ENCODE data around the gene SCN1A.
"Not testable (repeated sequence)": the region's sequence is repeated elsewhere in the genome, so short reads cannot be mapped to it uniquely, and the experiment has no call there.

SCN1A gene

DNA sequence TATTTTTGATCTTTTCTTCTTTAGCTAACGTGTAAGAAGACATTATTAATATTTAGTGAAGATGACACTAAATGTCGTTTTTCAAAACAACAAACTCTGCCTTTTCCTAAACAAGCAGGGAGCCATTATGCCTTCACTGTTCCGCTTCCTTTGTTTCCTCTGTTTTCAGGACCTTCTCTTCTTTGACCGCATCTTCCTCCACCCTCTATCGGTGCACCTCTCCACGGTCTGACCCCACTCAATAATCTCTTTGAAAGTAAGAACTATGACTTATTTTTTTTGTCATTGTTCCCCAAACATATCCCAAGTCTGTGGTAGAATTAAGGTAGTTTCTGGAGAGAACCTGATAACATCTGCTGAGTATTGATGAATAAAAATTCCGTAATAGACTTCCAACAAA is 5.8 kb upstream of the SCN1A start:
- no peak overlapping the region for H3K27ac Mint-ChIP-seq (ENCODE audit: low read depth)
- DNase-seq (ENCODE audit: low spot score in 2 of 2) (no peak), ATAC-seq (replicated peaks; ENCODE audit: extremely low read depth, poor library complexity, severe bottlenecking) (no peak)
- peaks cover 36% of the 10 kb centered on the region for H3K27me3 Mint-ChIP-seq
- no peak overlapping the region for H3K4me3 Mint-ChIP-seq
- H3K9me3 Mint-ChIP-seq: no peaks in the 10 kb centered on the region
- H3K36me3 Mint-ChIP-seq (ENCODE audit: insufficient read depth): no peaks in the 10 kb centered on the region
- H3K4me1 Mint-ChIP-seq: no peaks in the 10 kb centered on the region

DNA sequence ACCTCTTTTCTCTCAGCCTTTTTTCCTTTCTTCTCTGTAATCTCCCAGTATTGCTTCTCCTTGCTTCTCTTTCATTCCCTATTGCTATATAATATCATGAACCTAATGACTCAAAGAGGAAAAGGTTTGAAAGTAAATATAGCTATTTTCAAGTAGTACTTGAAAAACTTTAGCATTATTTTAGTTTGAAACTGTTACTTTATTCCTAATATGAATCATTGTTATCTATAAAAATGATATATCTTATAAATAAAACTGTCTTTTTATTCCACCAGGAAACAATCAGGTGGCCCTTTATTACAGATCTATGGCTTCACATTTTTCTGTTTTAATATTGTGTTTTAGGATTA is 311 bp upstream of the SCN1A start:
- DNase-seq (ENCODE audit: low spot score in 2 of 2) (no peak), ATAC-seq (replicated peaks; ENCODE audit: extremely low read depth, poor library complexity, severe bottlenecking) (no peak)
- no peak overlapping the region for H3K4me3 Mint-ChIP-seq
- peaks cover 42% of the 10 kb centered on the region for H3K27me3 Mint-ChIP-seq
- H3K9me3 Mint-ChIP-seq: no peaks in the 10 kb centered on the region
- peaks cover 3% of the 10 kb centered on the region for H3K36me3 Mint-ChIP-seq (ENCODE audit: insufficient read depth)
- no peak overlapping the region for H3K27ac Mint-ChIP-seq (ENCODE audit: low read depth)
- peaks cover 6% of the 10 kb centered on the region for H3K4me1 Mint-ChIP-seq

DNA sequence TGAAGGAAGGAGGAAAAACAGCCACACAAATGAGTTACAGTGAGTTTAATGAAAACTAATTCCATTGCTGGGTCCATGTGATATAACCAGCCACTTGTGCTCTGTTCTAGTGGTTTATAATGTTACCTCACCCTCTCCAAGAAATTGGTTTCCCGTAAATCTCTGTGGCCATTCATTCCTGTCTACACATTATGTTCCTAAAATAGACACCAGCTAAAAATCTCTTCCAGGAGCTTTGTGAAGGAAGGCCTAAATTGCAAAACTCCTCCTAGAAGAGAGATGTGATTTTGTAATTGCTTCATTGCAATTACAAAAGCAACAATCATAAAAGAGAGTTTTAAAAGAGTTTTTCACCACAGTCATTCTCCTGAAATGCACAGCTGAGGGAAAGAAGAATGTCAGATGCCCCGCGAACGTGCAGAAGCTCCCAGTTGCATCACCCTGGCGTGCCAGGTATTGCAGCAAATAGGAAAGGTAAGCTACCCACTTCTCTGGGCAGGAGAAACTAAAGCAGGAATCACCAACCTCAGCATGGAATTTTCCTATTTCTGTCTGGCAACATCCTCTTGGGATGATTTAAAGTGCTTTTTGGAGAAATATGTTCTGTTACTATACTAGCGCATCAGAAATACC is 1.7 kb downstream of the SCN1A start:
- no peak for DNase-seq (ENCODE audit: low spot score in 2 of 2)
- no peak overlapping the region for H3K27ac Mint-ChIP-seq (ENCODE audit: low read depth)
- no peaks in the 10 kb centered on the region for H3K9me3 Mint-ChIP-seq
- no peak overlapping the region for H3K4me3 Mint-ChIP-seq
- H3K4me1 Mint-ChIP-seq: peaks cover 6% of the 10 kb centered on the region
- peaks cover 35% of the 10 kb centered on the region for H3K27me3 Mint-ChIP-seq
- H3K36me3 Mint-ChIP-seq (ENCODE audit: insufficient read depth): peaks cover 3% of the 10 kb centered on the region
- no peak for ATAC-seq (replicated peaks; ENCODE audit: extremely low read depth, poor library complexity, severe bottlenecking)

DNA sequence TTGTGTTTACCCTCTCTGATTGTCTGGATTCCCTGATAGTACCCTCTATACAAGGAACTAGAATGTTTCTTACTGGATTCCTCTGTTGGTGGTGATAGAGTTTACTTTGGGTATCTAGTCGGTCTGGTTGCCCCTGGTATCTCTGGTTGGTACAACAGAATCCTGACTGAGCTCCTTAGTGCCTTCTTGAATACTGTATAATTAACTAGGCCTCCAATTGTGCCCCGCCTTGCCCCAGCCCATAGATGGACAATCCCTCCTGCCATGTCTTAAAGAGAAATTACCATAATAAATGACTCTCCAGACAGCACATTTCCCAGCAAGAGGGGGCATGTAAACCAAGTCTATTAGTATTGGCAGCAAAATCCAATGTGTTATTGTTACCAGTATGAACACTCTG is 2.3 kb downstream of the SCN1A start:
- DNase-seq (ENCODE audit: low spot score in 2 of 2): no peak
- H3K4me3 Mint-ChIP-seq: no peak overlapping the region
- peaks cover 30% of the 10 kb centered on the region for H3K27me3 Mint-ChIP-seq
- ATAC-seq (replicated peaks; ENCODE audit: extremely low read depth, poor library complexity, severe bottlenecking): no peak
- no peak overlapping the region for H3K27ac Mint-ChIP-seq (ENCODE audit: low read depth)
- peaks cover 3% of the 10 kb centered on the region for H3K36me3 Mint-ChIP-seq (ENCODE audit: insufficient read depth)
- peaks cover 6% of the 10 kb centered on the region for H3K4me1 Mint-ChIP-seq
- no peaks in the 10 kb centered on the region for H3K9me3 Mint-ChIP-seq

DNA sequence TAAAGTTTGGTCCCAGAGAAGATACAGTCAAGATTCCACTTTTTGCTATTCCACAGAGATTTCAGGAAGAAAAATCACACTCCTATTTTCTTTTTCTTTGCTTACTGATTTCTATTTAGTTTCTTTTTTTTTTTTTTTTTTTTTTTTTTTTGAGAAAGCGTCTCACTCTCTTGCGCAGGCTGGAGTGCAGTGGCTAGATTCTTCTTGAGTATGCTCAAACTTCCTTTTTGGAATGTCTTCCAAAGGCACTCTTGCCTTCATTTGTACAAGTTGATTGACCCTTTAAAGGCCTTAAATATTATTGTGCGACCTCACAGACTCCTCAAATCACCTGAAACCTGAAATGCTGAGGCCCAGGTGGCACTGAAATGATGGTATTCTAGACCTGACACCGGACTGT is 9.6 kb downstream of the SCN1A start:
- no peaks in the 10 kb centered on the region for H3K4me1 Mint-ChIP-seq
- H3K9me3 Mint-ChIP-seq: no peaks in the 10 kb centered on the region
- ATAC-seq (replicated peaks; ENCODE audit: extremely low read depth, poor library complexity, severe bottlenecking) (no peak), DNase-seq (ENCODE audit: low spot score in 2 of 2) (no peak)
- no peaks in the 10 kb centered on the region for H3K36me3 Mint-ChIP-seq (ENCODE audit: insufficient read depth)
- H3K27me3 Mint-ChIP-seq: peaks cover 6% of the 10 kb centered on the region
- H3K27ac Mint-ChIP-seq (ENCODE audit: low read depth): no peak overlapping the region
- no peak overlapping the region for H3K4me3 Mint-ChIP-seq

DNA sequence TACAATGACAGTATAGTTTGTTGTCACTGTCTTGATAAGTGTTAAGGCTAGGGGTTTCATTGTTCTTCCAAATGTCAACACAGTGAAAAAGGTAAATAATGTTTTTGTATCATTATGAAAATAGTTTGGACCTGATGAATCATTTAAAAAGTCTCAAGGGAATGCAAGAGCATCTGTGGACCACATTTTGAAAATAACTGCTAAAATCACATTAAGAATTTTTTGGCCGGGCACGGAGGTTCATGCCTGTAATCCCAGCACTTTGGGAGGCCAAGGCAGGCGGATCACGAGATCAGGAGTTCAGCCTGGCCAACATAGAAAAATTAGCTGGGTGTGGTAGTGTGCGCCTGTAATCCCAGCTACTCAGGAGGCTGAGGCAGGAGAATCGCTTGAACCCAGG is 10.3 kb downstream of the SCN1A start:
- DNase-seq (ENCODE audit: low spot score in 2 of 2) (no peak), ATAC-seq (replicated peaks; ENCODE audit: extremely low read depth, poor library complexity, severe bottlenecking) (no peak)
- Mint-ChIP-seq H3K4me3 (no peak overlapping the region), H3K27me3 (peaks cover 6% of the 10 kb centered on the region), H3K4me1 (no peaks in the 10 kb centered on the region), H3K36me3 (ENCODE audit: insufficient read depth) (no peaks in the 10 kb centered on the region), H3K9me3 (no peaks in the 10 kb centered on the region), H3K27ac (ENCODE audit: low read depth) (no peak overlapping the region)

DNA sequence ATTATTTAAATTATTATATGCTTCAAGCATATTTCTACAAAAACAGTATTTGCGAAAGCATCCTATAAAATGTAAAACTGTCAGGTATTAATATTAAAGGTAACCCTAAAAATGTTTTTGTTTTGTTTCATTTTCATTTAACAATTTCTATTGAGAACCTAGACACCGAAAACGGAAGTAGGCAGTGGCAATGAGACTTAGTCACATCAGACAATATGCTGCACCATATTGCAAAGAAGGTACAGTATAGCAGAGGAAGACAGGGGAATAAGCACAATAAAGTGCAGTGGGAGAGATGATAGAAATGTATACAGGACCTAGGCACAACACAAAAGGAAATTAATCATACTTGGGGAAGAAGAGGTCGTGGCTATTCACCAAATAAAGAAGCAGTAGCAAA is 12.2 kb downstream of the SCN1A start:
- Mint-ChIP-seq H3K27me3 (no peaks in the 10 kb centered on the region), H3K36me3 (ENCODE audit: insufficient read depth) (no peaks in the 10 kb centered on the region), H3K4me1 (no peaks in the 10 kb centered on the region), H3K9me3 (no peaks in the 10 kb centered on the region), H3K4me3 (no peak overlapping the region), H3K27ac (ENCODE audit: low read depth) (no peak overlapping the region)
- DNase-seq (ENCODE audit: low spot score in 2 of 2) (no peak), ATAC-seq (replicated peaks; ENCODE audit: extremely low read depth, poor library complexity, severe bottlenecking) (no peak)

DNA sequence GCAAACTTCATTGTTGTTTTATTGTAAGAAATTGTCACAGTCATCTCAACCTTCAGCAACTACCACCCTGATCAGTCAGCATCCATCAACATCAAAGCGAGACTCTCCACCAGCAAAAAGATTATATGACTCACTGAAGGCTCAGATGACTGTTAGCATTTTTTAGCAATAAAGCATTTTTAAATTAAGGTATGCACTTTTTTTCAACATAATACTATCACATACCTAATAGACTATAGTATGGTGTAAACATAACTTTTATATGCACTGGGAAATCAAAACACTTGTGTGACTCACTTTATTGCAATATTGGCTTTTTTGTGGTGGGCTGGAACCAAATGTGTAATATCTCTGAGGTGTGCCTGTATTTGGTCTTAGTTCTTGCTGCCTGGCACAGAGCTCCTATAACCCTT is 15.6 kb downstream of the SCN1A start:
- Mint-ChIP-seq H3K27ac (ENCODE audit: low read depth) (no peak overlapping the region), H3K27me3 (no peaks in the 10 kb centered on the region), H3K36me3 (ENCODE audit: insufficient read depth) (no peaks in the 10 kb centered on the region), H3K4me3 (no peak overlapping the region), H3K4me1 (no peaks in the 10 kb centered on the region), H3K9me3 (no peaks in the 10 kb centered on the region)
- DNase-seq (ENCODE audit: low spot score in 2 of 2): no peak
- no peak for ATAC-seq (replicated peaks; ENCODE audit: extremely low read depth, poor library complexity, severe bottlenecking)

DNA sequence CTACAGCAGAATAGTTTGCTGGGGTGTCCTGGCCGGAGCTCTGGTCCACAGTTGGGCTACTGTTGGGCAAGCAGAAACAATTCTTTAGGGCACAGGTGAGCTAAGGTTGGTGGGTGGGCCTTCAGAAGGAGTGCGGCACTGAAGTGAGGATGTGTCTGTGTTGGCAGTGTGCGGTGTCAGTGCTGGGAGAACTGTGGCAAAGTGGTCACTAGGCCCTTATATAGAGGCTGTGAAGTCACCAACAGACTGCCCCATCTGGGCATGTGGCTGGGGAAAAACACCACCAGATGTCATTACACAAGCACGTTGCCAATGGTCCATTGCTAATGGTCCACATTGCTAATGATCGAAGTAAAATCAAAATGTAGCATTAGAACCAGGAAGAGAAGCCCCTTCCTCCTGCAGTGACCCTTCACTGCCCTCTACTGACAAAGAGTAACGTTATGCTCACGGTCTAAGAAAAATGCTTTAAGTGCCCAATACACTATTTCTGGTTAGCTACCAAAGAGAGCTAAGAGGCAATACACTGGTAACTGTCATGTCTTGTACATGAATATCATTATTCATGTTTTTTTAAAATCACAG is 21.3 kb downstream of the SCN1A start:
- H3K36me3 Mint-ChIP-seq (ENCODE audit: insufficient read depth): peaks cover 2% of the 10 kb centered on the region
- DNase-seq (ENCODE audit: low spot score in 2 of 2): no peak
- H3K4me3 Mint-ChIP-seq: no peak overlapping the region
- no peak for ATAC-seq (replicated peaks; ENCODE audit: extremely low read depth, poor library complexity, severe bottlenecking)
- H3K27me3 Mint-ChIP-seq: no peaks in the 10 kb centered on the region
- no peaks in the 10 kb centered on the region for H3K4me1 Mint-ChIP-seq
- H3K9me3 Mint-ChIP-seq: no peaks in the 10 kb centered on the region
- no peak overlapping the region for H3K27ac Mint-ChIP-seq (ENCODE audit: low read depth)

DNA sequence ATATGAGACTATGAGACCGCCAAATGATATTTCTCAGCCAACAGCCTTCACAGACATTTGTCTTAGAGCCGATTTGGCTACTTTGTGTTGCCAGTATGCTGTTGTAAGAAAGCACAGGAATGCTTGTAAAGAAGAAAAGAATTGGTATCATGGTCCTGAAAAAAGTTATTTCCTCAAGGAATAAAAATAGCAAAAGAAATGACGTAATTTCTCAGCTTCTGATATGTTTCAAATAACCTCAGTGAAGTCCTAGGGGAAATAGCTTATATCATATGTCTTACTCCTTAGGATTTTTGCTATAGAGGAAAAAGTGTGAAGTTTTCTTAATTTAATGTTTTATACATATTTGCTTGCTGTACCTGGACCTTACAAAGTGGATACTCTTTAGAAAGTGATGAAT is 23.0 kb downstream of the SCN1A start:
- DNase-seq (ENCODE audit: low spot score in 2 of 2) (no peak), ATAC-seq (replicated peaks; ENCODE audit: extremely low read depth, poor library complexity, severe bottlenecking) (no peak)
- H3K27me3 Mint-ChIP-seq: no peaks in the 10 kb centered on the region
- no peaks in the 10 kb centered on the region for H3K4me1 Mint-ChIP-seq
- no peak overlapping the region for H3K27ac Mint-ChIP-seq (ENCODE audit: low read depth)
- peaks cover 2% of the 10 kb centered on the region for H3K36me3 Mint-ChIP-seq (ENCODE audit: insufficient read depth)
- H3K9me3 Mint-ChIP-seq: no peaks in the 10 kb centered on the region
- H3K4me3 Mint-ChIP-seq: no peak overlapping the region

DNA sequence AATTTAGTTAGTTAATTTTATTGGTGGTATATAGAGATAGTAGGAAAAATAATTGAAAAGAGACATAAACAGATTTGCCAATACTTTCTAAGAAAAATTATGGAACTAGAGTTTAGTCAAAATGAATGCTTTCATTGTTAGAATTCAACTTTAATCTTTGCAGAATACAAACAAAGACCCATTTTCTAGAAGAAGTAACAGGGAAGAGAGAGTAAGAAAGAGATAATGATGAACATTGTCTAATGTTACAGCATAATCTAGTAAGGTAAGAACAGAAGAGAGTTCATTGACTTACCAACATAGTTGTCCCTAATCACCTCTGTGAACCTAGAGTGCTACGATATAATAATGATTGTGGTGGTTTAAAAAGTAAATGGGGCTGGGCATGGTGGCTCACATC is 23.7 kb downstream of the SCN1A start:
- Mint-ChIP-seq H3K36me3 (ENCODE audit: insufficient read depth) (peaks cover 2% of the 10 kb centered on the region), H3K27ac (ENCODE audit: low read depth) (no peak overlapping the region), H3K9me3 (no peaks in the 10 kb centered on the region), H3K4me1 (no peaks in the 10 kb centered on the region), H3K27me3 (no peaks in the 10 kb centered on the region), H3K4me3 (no peak overlapping the region)
- ATAC-seq (replicated peaks; ENCODE audit: extremely low read depth, poor library complexity, severe bottlenecking) (no peak), DNase-seq (ENCODE audit: low spot score in 2 of 2) (no peak)

DNA sequence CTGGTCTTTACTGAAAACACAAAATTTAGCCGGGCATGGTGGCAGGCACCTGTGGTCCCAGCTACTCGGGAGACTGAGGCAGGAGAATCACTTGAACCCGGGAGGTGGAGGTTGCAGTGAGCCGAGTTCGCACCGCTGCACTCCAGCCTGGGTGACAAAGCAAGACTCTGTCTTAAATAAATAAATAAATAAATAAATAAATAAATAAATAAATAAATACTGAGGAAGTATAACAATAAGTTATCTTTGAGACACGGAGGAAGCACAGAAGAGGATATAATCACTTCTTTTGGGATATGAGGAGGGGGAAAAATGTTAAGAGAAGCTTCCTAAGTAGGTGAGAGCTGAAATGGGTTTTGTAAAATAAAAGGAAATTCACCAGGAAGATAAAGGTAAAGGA is 24.5 kb downstream of the SCN1A start:
- not testable (repeated sequence) for H3K36me3 Mint-ChIP-seq (ENCODE audit: insufficient read depth); H3K9me3 Mint-ChIP-seq; H3K4me3 Mint-ChIP-seq; H3K27ac Mint-ChIP-seq (ENCODE audit: low read depth); H3K27me3 Mint-ChIP-seq; H3K4me1 Mint-ChIP-seq; DNase-seq (ENCODE audit: low spot score in 2 of 2); ATAC-seq (replicated peaks; ENCODE audit: extremely low read depth, poor library complexity, severe bottlenecking)

DNA sequence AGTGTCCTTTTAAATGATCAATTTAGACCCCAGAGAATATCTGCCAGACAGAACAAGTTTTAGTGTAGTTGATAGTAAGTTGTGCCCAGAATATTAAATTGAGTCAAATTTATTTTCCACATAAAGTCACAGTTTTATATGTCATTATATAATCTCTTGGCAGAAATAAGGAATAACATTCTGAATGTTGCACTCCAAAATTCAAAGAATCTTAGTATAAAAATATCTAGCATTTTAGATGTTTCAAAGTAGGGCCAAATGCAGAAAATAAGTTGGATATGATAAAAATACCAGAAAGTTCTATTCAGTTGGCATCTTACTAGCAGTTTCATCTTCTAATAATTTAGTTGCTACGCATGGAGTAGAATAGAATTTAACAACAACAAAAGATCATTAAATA is 33.5 kb downstream of the SCN1A start:
- DNase-seq (ENCODE audit: low spot score in 2 of 2): no peak
- H3K27ac Mint-ChIP-seq (ENCODE audit: low read depth): no peak overlapping the region
- ATAC-seq (replicated peaks; ENCODE audit: extremely low read depth, poor library complexity, severe bottlenecking): no peak
- H3K9me3 Mint-ChIP-seq: no peaks in the 10 kb centered on the region
- no peaks in the 10 kb centered on the region for H3K4me1 Mint-ChIP-seq
- no peaks in the 10 kb centered on the region for H3K36me3 Mint-ChIP-seq (ENCODE audit: insufficient read depth)
- no peak overlapping the region for H3K4me3 Mint-ChIP-seq
- H3K27me3 Mint-ChIP-seq: peaks cover 19% of the 10 kb centered on the region

Measured in central memory CD8-positive, alpha-beta T cell (primary cell).